ENCODE data around the gene MACF1. TPM values are rescaled to one million over a fixed set of nuclear protein-coding genes. Genes with fewer than 3 reads are reported as not detected.

Gene MACF1
- total RNA-seq, 2 experiments from 2014 or later = 328 to 344 TPM

GRCh38 chr1:39401106-39401505, 196.6 kb downstream of the MACF1 start:
- POLR2A ChIA-PET = no interaction called here
- no peaks in the 10 kb centered on the region for H3K9me3 Mint-ChIP-seq
- no peak for ATAC-seq (ENCODE audit: low read depth)

GRCh38 chr1:39404876-39405275, 200.4 kb downstream of the MACF1 start:
- Mint-ChIP-seq H3K4me1 (peaks cover 18% of the 10 kb centered on the region), H3K9me3 (no peaks in the 10 kb centered on the region), H3K27me3 (no peaks in the 10 kb centered on the region), H3K27ac (no peak overlapping the region), H3K36me3 (peaks cover 16% of the 10 kb centered on the region), H3K4me3 (no peak overlapping the region)
- DNase-seq (no peak), ATAC-seq (ENCODE audit: low read depth) (no peak)
- POLR2A ChIA-PET = no interaction called here

More at GRCh38 chr1:39401106-39401505, 196.6 kb downstream of the MACF1 start:
- peaks cover 16% of the 10 kb centered on the region for H3K36me3 Mint-ChIP-seq
- H3K27ac Mint-ChIP-seq = no peak overlapping the region
- H3K4me3 Mint-ChIP-seq = no peak overlapping the region
- no peak for DNase-seq
- no peaks in the 10 kb centered on the region for H3K27me3 Mint-ChIP-seq
- H3K4me1 Mint-ChIP-seq = peaks cover 18% of the 10 kb centered on the region

- H3K4me3 Mint-ChIP-seq = no peak overlapping the region
- H3K4me1 Mint-ChIP-seq = peaks cover 22% of the 10 kb centered on the region
- POLR2A ChIA-PET = no interaction called here
Observed at GRCh38 chr1:39405358-39405757, 200.9 kb downstream of the MACF1 start.

GRCh38 chr1:39406533-39407450, 202.3 kb downstream of the MACF1 start:
- ATAC-seq (ENCODE audit: low read depth) = no peak
- Mint-ChIP-seq H3K9me3 (no peaks in the 10 kb centered on the region), H3K4me1 (peaks cover 25% of the 10 kb centered on the region), H3K36me3 (peaks cover 21% of the 10 kb centered on the region), H3K27me3 (no peaks in the 10 kb centered on the region), H3K27ac (no peak overlapping the region), H3K4me3 (no peak overlapping the region)
- POLR2A ChIA-PET = no interaction called here
- no peak for DNase-seq

More at GRCh38 chr1:39405358-39405757, 200.9 kb downstream of the MACF1 start:
- no peaks in the 10 kb centered on the region for H3K27me3 Mint-ChIP-seq
- H3K9me3 Mint-ChIP-seq = no peaks in the 10 kb centered on the region
- no peak overlapping the region for H3K27ac Mint-ChIP-seq
- DNase-seq (no peak), ATAC-seq (ENCODE audit: low read depth) (no peak)
- peaks cover 20% of the 10 kb centered on the region for H3K36me3 Mint-ChIP-seq

- no peak for ATAC-seq (ENCODE audit: low read depth)
- Mint-ChIP-seq H3K9me3 (no peaks in the 10 kb centered on the region), H3K27me3 (no peaks in the 10 kb centered on the region), H3K4me1 (peaks cover 29% of the 10 kb centered on the region), H3K4me3 (peak overlapping the region; percentile 90), H3K27ac (no peak overlapping the region), H3K36me3 (peaks cover 16% of the 10 kb centered on the region)
- DNase-seq = no peak
- POLR2A ChIA-PET = no interaction called here
Observed at GRCh38 chr1:39407510-39407895, 203.0 kb downstream of the MACF1 start.

- no peaks in the 10 kb centered on the region for H3K9me3 Mint-ChIP-seq
- POLR2A ChIA-PET = no interaction called here
- peak overlapping the region; percentile 90 for H3K4me3 Mint-ChIP-seq
- peaks cover 12% of the 10 kb centered on the region for H3K36me3 Mint-ChIP-seq
- H3K27me3 Mint-ChIP-seq = no peaks in the 10 kb centered on the region
- H3K27ac Mint-ChIP-seq = peak overlapping the region; percentile 48
- H3K4me1 Mint-ChIP-seq = peaks cover 29% of the 10 kb centered on the region
- ATAC-seq (ENCODE audit: low read depth) (no peak), DNase-seq (no peak)
Observed at GRCh38 chr1:39407896-39408640, 203.6 kb downstream of the MACF1 start.

- ATAC-seq (ENCODE audit: low read depth) (peak; percentile 87), DNase-seq (peak; percentile 86)
- H3K27ac Mint-ChIP-seq = no peak overlapping the region
- no peaks in the 10 kb centered on the region for H3K9me3 Mint-ChIP-seq
- peaks cover 9% of the 10 kb centered on the region for H3K36me3 Mint-ChIP-seq
- H3K27me3 Mint-ChIP-seq = no peaks in the 10 kb centered on the region
- peak overlapping the region; percentile 90 for H3K4me3 Mint-ChIP-seq
- POLR2A ChIA-PET = no interaction called here
- peaks cover 29% of the 10 kb centered on the region for H3K4me1 Mint-ChIP-seq
Observed at GRCh38 chr1:39408641-39409054, 204.2 kb downstream of the MACF1 start.

GRCh38 chr1:39409055-39409816, 204.7 kb downstream of the MACF1 start:
- H3K4me1 Mint-ChIP-seq = peaks cover 29% of the 10 kb centered on the region
- H3K27ac Mint-ChIP-seq = no peak overlapping the region
- no peaks in the 10 kb centered on the region for H3K27me3 Mint-ChIP-seq
- POLR2A ChIA-PET = interaction anchor here (1.1 kb wide), 1 partner anchor 167 kb away, joined by 3 read pairs; no protein-coding TSS in a partner anchor
- H3K36me3 Mint-ChIP-seq = peaks cover 9% of the 10 kb centered on the region
- DNase-seq (peak; percentile 53), ATAC-seq (ENCODE audit: low read depth) (peak; percentile 2)
- H3K9me3 Mint-ChIP-seq = no peaks in the 10 kb centered on the region
- peak overlapping the region; percentile 90 for H3K4me3 Mint-ChIP-seq

GRCh38 chr1:39410915-39411436, 206.5 kb downstream of the MACF1 start:
- peaks cover 9% of the 10 kb centered on the region for H3K36me3 Mint-ChIP-seq
- H3K9me3 Mint-ChIP-seq = no peaks in the 10 kb centered on the region
- ATAC-seq (ENCODE audit: low read depth) = peak; percentile 14
- peaks cover 28% of the 10 kb centered on the region for H3K4me1 Mint-ChIP-seq
- POLR2A ChIA-PET = no interaction called here
- peak; percentile 49 for DNase-seq
- no peaks in the 10 kb centered on the region for H3K27me3 Mint-ChIP-seq
- no peak overlapping the region for H3K27ac Mint-ChIP-seq
- no peak overlapping the region for H3K4me3 Mint-ChIP-seq

- Mint-ChIP-seq H3K27ac (no peak overlapping the region), H3K9me3 (no peaks in the 10 kb centered on the region), H3K4me1 (peaks cover 28% of the 10 kb centered on the region), H3K27me3 (no peaks in the 10 kb centered on the region), H3K4me3 (no peak overlapping the region), H3K36me3 (peaks cover 9% of the 10 kb centered on the region)
- POLR2A ChIA-PET = no interaction called here
- ATAC-seq (ENCODE audit: low read depth) (no peak), DNase-seq (no peak)
Observed at GRCh38 chr1:39411526-39412478, 207.3 kb downstream of the MACF1 start.

GRCh38 chr1:39412892-39413291, 208.4 kb downstream of the MACF1 start:
- DNase-seq = no peak
- Mint-ChIP-seq H3K27ac (no peak overlapping the region), H3K27me3 (no peaks in the 10 kb centered on the region), H3K4me1 (peaks cover 18% of the 10 kb centered on the region), H3K9me3 (no peaks in the 10 kb centered on the region), H3K36me3 (peaks cover 9% of the 10 kb centered on the region), H3K4me3 (no peak overlapping the region)
- ATAC-seq (ENCODE audit: low read depth) = no peak
- POLR2A ChIA-PET = no interaction called here

- Mint-ChIP-seq H3K27ac (no peak overlapping the region), H3K4me3 (no peak overlapping the region), H3K27me3 (no peaks in the 10 kb centered on the region), H3K36me3 (peaks cover 16% of the 10 kb centered on the region), H3K4me1 (peaks cover 18% of the 10 kb centered on the region), H3K9me3 (no peaks in the 10 kb centered on the region)
- ATAC-seq (ENCODE audit: low read depth) (no peak), DNase-seq (no peak)
- POLR2A ChIA-PET = no interaction called here
Observed at GRCh38 chr1:39413902-39414528, 209.5 kb downstream of the MACF1 start.
